ENCODE measurements around the gene RAB26. TPM values are rescaled to one million over a fixed set of nuclear protein-coding genes. Genes with fewer than 3 reads are reported as not detected.

Gene RAB26
- total and polyA plus RNA-seq, 2 donors from 2014 or later: 1.5 to 3.0 TPM

DNA sequence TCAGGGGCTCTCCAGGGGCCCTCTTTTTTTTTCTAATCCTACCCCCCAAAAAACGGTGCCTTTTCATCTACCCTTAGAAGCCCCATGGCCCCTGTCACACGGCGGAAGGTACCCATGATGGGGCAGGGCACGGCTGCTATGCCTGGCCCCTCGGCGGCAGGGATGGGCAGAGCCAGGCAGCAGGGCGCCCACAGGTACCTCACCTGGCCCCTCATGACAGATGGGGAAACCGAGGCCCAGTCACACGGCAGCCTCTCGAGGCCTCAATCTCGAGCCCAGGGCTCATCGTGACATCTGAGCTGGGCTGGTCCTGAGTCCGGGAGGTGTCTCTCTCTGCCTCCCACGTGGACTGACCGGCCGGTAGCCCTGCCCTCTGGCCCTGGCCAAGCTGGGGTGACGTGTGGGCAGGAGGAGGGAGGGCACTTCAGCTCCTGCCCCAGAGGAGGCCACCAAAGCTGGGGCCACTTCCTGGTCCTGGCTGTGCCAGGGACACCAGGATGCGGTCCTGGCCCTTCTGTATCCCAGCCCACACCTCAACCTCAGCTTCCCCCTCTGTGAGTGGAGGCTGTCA, 18.7 kb downstream of the RAB26 start:
- intact Hi-C loops (cut with DNase I): no loop called here
- H3K27me3 ChIP-seq (ENCODE audit: control insufficient read depth, insufficient read depth, low read length): no peaks in the 10 kb centered on the region
- no peak overlapping the region for H3K27ac ChIP-seq (ENCODE audit: low read depth in 2 of 2, low read length in 2 of 2)
- TF ChIP-seq CTCF (IDR thresholded peaks at IDR 0.05; ENCODE audit: borderline replicate concordance, extremely low read depth, insufficient read depth): no peak
- no peaks in the 10 kb centered on the region for H3K4me1 ChIP-seq (ENCODE audit: control insufficient read depth in 2 of 3, insufficient read depth in 2 of 3, low read depth in 1 of 3, low read length in 3 of 3)
- no peaks in the 10 kb centered on the region for H3K9me3 ChIP-seq (ENCODE audit: control insufficient read depth in 2 of 3, insufficient read depth in 1 of 3, low read length in 3 of 3)
- peaks cover 0 to 4% (median 3%) of the 10 kb centered on the region in 3 donors for H3K36me3 ChIP-seq (ENCODE audit: control insufficient read depth in 2 of 3, insufficient read depth in 3 of 3, low read length in 3 of 3)
- H3K4me3 ChIP-seq (ENCODE audit: low read length in 3 of 3): no peak overlapping the region
- no peak for FAIRE-seq
- H3K9ac ChIP-seq (ENCODE audit: low read length in 3 of 3): no peak overlapping the region
- DNase-seq: no peak

DNA sequence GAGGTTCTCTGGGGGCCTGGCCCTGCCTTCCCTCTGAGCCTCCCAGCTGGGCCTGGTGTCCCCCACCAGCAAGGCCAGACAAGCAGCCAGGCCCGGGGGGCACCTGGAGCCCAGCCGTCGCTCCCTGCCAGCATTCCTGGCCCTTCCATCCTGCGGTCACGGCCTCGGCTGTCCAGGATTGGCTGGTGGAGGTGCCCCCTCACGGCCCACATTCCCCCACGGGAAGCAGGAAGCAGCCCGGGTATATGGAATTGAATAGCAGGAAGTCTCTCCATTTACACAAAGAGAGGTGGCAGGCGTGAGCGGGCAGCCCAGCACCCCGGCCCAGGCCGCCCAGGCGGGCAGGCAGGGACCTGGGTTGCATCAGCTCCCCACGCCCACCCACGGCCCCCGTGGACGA, 21.7 kb downstream of the RAB26 start:
- Histone ChIP-seq H3K27ac (ENCODE audit: low read depth in 2 of 2, low read length in 2 of 2) (peak overlapping the region in 1 of 2 donors; percentile 64), H3K9ac (ENCODE audit: low read length in 3 of 3) (no peak overlapping the region), H3K9me3 (ENCODE audit: control insufficient read depth in 2 of 3, insufficient read depth in 1 of 3, low read length in 3 of 3) (no peaks in the 10 kb centered on the region), H3K4me1 (ENCODE audit: control insufficient read depth in 2 of 3, insufficient read depth in 2 of 3, low read depth in 1 of 3, low read length in 3 of 3) (no peaks in the 10 kb centered on the region), H3K27me3 (ENCODE audit: control insufficient read depth, insufficient read depth, low read length) (no peaks in the 10 kb centered on the region), H3K4me3 (ENCODE audit: low read length in 3 of 3) (no peak overlapping the region), H3K36me3 (ENCODE audit: control insufficient read depth in 2 of 3, insufficient read depth in 3 of 3, low read length in 3 of 3) (peaks cover 0 to 15% (median 9%) of the 10 kb centered on the region in 3 donors)
- FAIRE-seq: no peak
- DNase-seq: no peak
- TF ChIP-seq CTCF (IDR thresholded peaks at IDR 0.05; ENCODE audit: borderline replicate concordance, extremely low read depth, insufficient read depth): no peak
- intact Hi-C loops (cut with DNase I): no loop called here

DNA sequence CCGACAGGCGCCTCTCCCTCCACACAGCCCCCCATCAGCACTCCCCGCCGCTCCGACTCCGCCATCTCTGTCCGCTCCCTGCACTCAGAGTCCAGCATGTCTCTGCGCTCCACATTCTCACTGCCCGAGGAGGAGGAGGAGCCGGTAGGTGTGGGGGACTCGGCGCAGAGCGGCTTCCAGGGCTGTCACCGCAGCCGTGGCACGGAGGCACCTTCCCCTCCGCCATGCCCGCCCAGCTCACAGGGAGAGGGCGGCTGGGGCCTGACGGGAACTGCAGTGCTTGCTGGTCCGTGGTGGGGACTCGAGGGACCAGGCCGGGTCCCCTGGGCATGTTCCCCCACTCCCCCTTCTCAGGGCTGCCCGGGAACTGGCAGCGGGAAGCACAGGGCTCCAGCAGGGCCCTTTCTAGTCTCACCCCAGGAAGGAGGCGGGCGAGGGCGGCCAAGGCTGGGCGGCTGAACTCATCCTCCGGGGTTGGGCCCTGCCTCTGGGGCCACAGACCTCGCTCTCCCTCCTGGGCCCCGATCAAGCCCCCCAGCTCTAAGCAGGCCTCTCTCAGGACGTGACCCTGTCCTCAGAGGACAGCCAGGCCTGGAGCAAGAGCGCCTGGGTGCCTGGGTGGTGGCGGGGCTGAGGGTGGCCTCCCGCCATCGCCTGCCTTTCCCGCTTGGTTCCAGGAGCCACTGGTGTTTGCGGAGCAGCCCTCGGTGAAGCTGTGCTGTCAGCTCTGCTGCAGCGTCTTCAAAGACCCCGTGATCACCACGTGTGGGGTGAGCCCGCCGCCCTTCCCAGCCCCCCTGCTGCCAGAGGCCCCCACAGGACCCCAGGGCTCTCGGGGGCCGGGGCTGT, 22.4 kb downstream of the RAB26 start:
- Histone ChIP-seq H3K27ac (ENCODE audit: low read depth in 2 of 2, low read length in 2 of 2) (no peak overlapping the region), H3K4me3 (ENCODE audit: low read length in 3 of 3) (no peak overlapping the region), H3K4me1 (ENCODE audit: control insufficient read depth in 2 of 3, insufficient read depth in 2 of 3, low read depth in 1 of 3, low read length in 3 of 3) (no peaks in the 10 kb centered on the region), H3K9ac (ENCODE audit: low read length in 3 of 3) (no peak overlapping the region), H3K27me3 (ENCODE audit: control insufficient read depth, insufficient read depth, low read length) (no peaks in the 10 kb centered on the region), H3K9me3 (ENCODE audit: control insufficient read depth in 2 of 3, insufficient read depth in 1 of 3, low read length in 3 of 3) (no peaks in the 10 kb centered on the region), H3K36me3 (ENCODE audit: control insufficient read depth in 2 of 3, insufficient read depth in 3 of 3, low read length in 3 of 3) (peaks cover 0 to 16% (median 16%) of the 10 kb centered on the region in 3 donors)
- DNase-seq (no peak), FAIRE-seq (no peak)
- intact Hi-C loops (cut with DNase I): no loop called here
- no peak for TF ChIP-seq CTCF (IDR thresholded peaks at IDR 0.05; ENCODE audit: borderline replicate concordance, extremely low read depth, insufficient read depth)
